HepG2 (cell line): ENCODE results near the gene HEATR1. TPM values are rescaled to one million over a fixed set of nuclear protein-coding genes. Genes with fewer than 3 reads are reported as not detected.

Experiments used
- AGO1 ChIP-seq: fragments of 200-400 bp; formaldehyde crosslinking; IDR thresholded peaks from 2 replicates; pipeline ENCODE4 v1.6.1; 2017; ENCODE audit warnings: mild to moderate bottlenecking, low read depth, low read length, moderate library complexity; ENCODE audit not compliant: poor library complexity, severe bottlenecking
- ARHGAP35 ChIP-seq: sonication (generic); formaldehyde crosslinking; IDR thresholded peaks from 2 replicates; pipeline ENCODE4 v1.9.0; 2022; ENCODE audit warnings: mild to moderate bottlenecking, inconsistent platforms, moderate library complexity, missing genetic modification reagents, borderline replicate concordance
- ESRRA ChIP-seq: sonication (generic); formaldehyde crosslinking; IDR thresholded peaks from 2 replicates; pipeline ENCODE4 v1.5.1; 2020; ENCODE audit warnings: mild to moderate bottlenecking, low read depth, missing genetic modification reagents
- NFYC ChIP-seq: IDR thresholded peaks from 2 replicates; pipeline ENCODE4 v1.6.1; 2016; ENCODE audit warnings: missing genetic modification reagents, missing compliant biosample characterization
- RNF2 ChIP-seq: fragments of 450-650 bp; conservative IDR thresholded peaks from 2 replicates; pipeline ENCODE4 v1.6.1; 2016; ENCODE audit warnings: low read depth
- ZBTB7A ChIP-seq: sonication (generic); formaldehyde crosslinking; IDR thresholded peaks from 2 replicates; pipeline ENCODE4 v1.8.0; 2022; ENCODE audit warnings: mild to moderate bottlenecking, missing genetic modification reagents
- ZNF644 ChIP-seq: IDR thresholded peaks from 2 replicates; pipeline ENCODE4 v1.6.1; 2016; ENCODE audit warnings: low read depth
- polyA plus RNA-seq, 8 experiments: library from polyadenylated mRNA; depleted of rRNA in 3 of 8; stranded (reverse) in 7 of 8; unstranded in 1 of 8; fragments of >200 nt; fragmentation: Illumina TruSeq in 4 of 8; extraction: Trizol in 4 of 8; gene quantifications; 2 replicates each; pipeline versions ENCODE4 v1.2.1 to v1.2.3, GENCODE V29; 2011 to 2016; ENCODE audit warnings: low read depth in 4 of 8, missing spikeins in 1 of 8, mixed read lengths in 1 of 8; ENCODE audit not compliant: insufficient read depth in 1 of 8
- total RNA-seq, 5 experiments: library from RNA; depleted of rRNA; stranded (reverse); fragments of >200 nt; fragmentation: Illumina TruSeq; extraction: Trizol; gene quantifications; 2 replicates each; pipeline ENCODE4 v1.2.3, GENCODE V29; 2016; ENCODE audit warnings: low read depth in 1 of 5
- TF ChIP-seq, protein P1 (sequence below): IDR thresholded peaks from 2 replicates; pipeline ENCODE4 v1.6.1; 2016
- TF ChIP-seq, protein P2 (sequence below): sonication (generic); formaldehyde crosslinking; conservative IDR thresholded peaks from 2 replicates; pipeline ENCODE4 v1.5.0; 2020; ENCODE audit warnings: missing genetic modification reagents
- TF ChIP-seq, protein P3 (sequence below): sonication (generic); formaldehyde crosslinking; conservative IDR thresholded peaks from 2 replicates; pipeline ENCODE4 v1.4.0; 2020; ENCODE audit warnings: mild to moderate bottlenecking, missing genetic modification reagents, moderate library complexity
- TF ChIP-seq, protein P4 (sequence below): IDR thresholded peaks from 2 replicates; pipeline ENCODE4 v1.6.1; 2016; ENCODE audit warnings: low read depth, missing genetic modification reagents, missing compliant biosample characterization
- TF ChIP-seq, protein P5 (sequence below): sonication (generic); formaldehyde crosslinking; IDR thresholded peaks from 2 replicates; pipeline ENCODE4 v1.4.0; 2020; ENCODE audit warnings: mild to moderate bottlenecking, missing genetic modification reagents
- TF ChIP-seq, protein P6 (sequence below): IDR thresholded peaks from 2 replicates; pipeline ENCODE4 v1.6.1; 2018; ENCODE audit warnings: missing genetic modification reagents

Gene HEATR1
- total and polyA plus RNA-seq, 2 of the 13 experiments (the other 11 are each of a cell fraction or from before 2014, with no cell fraction given) = 10.2 to 45.8 TPM

DNA sequence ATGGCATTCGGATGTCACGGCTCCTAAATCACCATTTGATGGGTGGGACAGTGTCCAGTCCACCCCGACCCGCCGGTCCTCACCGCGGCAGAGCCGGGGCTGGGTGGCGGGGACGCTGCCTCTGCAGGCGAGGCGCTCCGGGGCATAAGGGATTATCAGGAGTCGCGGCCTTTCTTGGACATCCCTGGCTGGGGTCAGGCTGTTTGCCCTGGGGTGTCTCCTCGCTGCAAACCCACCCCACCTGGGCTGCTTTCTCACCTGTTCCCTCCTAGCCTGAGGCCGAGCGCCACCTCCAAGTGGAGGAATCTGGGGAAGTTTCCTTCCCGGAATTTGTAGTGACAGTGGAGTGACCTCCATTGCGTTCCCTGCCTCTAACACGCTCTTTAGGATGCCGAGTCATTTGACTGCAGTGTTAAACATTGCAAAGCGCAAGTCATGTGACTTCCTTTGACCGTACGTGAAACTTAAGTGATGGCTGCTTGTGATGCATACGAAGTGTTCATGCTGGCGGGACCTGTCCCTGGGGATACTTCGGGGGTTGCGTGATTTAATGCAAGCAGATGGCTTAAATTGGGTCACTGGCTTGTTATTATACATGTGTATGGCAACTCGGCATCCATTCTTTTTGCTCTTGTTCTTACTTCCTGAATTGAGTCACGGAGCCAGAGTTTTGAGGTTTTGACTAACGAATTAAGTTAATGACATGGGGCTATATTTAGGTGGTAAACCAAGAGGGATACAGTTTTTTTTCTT lies 80.0 kb downstream of the HEATR1 start (continued):
- TF ChIP-seq, protein P1, sequence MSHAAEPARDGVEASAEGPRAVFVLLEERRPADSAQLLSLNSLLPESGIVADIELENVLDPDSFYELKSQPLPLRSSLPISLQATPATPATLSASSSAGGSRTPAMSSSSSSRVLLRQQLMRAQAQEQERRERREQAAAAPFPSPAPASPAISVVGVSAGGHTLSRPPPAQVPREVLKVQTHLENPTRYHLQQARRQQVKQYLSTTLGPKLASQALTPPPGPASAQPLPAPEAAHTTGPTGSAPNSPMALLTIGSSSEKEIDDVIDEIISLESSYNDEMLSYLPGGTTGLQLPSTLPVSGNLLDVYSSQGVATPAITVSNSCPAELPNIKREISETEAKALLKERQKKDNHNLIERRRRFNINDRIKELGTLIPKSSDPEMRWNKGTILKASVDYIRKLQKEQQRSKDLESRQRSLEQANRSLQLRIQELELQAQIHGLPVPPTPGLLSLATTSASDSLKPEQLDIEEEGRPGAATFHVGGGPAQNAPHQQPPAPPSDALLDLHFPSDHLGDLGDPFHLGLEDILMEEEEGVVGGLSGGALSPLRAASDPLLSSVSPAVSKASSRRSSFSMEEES (CRISPR knock-in tag) = peak; percentile 95
- peak; percentile 21 for TF ChIP-seq AGO1
- TF ChIP-seq, protein P2, sequence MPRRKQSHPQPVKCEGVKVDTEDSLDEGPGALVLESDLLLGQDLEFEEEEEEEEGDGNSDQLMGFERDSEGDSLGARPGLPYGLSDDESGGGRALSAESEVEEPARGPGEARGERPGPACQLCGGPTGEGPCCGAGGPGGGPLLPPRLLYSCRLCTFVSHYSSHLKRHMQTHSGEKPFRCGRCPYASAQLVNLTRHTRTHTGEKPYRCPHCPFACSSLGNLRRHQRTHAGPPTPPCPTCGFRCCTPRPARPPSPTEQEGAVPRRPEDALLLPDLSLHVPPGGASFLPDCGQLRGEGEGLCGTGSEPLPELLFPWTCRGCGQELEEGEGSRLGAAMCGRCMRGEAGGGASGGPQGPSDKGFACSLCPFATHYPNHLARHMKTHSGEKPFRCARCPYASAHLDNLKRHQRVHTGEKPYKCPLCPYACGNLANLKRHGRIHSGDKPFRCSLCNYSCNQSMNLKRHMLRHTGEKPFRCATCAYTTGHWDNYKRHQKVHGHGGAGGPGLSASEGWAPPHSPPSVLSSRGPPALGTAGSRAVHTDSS = no peak
- no peak for TF ChIP-seq ARHGAP35 (CRISPR knock-in tag)
- TF ChIP-seq, protein P3, sequence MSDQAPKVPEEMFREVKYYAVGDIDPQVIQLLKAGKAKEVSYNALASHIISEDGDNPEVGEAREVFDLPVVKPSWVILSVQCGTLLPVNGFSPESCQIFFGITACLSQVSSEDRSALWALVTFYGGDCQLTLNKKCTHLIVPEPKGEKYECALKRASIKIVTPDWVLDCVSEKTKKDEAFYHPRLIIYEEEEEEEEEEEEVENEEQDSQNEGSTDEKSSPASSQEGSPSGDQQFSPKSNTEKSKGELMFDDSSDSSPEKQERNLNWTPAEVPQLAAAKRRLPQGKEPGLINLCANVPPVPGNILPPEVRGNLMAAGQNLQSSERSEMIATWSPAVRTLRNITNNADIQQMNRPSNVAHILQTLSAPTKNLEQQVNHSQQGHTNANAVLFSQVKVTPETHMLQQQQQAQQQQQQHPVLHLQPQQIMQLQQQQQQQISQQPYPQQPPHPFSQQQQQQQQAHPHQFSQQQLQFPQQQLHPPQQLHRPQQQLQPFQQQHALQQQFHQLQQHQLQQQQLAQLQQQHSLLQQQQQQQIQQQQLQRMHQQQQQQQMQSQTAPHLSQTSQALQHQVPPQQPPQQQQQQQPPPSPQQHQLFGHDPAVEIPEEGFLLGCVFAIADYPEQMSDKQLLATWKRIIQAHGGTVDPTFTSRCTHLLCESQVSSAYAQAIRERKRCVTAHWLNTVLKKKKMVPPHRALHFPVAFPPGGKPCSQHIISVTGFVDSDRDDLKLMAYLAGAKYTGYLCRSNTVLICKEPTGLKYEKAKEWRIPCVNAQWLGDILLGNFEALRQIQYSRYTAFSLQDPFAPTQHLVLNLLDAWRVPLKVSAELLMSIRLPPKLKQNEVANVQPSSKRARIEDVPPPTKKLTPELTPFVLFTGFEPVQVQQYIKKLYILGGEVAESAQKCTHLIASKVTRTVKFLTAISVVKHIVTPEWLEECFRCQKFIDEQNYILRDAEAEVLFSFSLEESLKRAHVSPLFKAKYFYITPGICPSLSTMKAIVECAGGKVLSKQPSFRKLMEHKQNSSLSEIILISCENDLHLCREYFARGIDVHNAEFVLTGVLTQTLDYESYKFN (CRISPR knock-in tag) = no peak
- no peak for TF ChIP-seq ZNF644 (CRISPR knock-in tag)
- TF ChIP-seq, protein P4, sequence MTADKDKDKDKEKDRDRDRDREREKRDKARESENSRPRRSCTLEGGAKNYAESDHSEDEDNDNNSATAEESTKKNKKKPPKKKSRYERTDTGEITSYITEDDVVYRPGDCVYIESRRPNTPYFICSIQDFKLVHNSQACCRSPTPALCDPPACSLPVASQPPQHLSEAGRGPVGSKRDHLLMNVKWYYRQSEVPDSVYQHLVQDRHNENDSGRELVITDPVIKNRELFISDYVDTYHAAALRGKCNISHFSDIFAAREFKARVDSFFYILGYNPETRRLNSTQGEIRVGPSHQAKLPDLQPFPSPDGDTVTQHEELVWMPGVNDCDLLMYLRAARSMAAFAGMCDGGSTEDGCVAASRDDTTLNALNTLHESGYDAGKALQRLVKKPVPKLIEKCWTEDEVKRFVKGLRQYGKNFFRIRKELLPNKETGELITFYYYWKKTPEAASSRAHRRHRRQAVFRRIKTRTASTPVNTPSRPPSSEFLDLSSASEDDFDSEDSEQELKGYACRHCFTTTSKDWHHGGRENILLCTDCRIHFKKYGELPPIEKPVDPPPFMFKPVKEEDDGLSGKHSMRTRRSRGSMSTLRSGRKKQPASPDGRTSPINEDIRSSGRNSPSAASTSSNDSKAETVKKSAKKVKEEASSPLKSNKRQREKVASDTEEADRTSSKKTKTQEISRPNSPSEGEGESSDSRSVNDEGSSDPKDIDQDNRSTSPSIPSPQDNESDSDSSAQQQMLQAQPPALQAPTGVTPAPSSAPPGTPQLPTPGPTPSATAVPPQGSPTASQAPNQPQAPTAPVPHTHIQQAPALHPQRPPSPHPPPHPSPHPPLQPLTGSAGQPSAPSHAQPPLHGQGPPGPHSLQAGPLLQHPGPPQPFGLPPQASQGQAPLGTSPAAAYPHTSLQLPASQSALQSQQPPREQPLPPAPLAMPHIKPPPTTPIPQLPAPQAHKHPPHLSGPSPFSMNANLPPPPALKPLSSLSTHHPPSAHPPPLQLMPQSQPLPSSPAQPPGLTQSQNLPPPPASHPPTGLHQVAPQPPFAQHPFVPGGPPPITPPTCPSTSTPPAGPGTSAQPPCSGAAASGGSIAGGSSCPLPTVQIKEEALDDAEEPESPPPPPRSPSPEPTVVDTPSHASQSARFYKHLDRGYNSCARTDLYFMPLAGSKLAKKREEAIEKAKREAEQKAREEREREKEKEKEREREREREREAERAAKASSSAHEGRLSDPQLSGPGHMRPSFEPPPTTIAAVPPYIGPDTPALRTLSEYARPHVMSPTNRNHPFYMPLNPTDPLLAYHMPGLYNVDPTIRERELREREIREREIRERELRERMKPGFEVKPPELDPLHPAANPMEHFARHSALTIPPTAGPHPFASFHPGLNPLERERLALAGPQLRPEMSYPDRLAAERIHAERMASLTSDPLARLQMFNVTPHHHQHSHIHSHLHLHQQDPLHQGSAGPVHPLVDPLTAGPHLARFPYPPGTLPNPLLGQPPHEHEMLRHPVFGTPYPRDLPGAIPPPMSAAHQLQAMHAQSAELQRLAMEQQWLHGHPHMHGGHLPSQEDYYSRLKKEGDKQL (CRISPR knock-in tag) = no peak
- TF ChIP-seq, protein P5, sequence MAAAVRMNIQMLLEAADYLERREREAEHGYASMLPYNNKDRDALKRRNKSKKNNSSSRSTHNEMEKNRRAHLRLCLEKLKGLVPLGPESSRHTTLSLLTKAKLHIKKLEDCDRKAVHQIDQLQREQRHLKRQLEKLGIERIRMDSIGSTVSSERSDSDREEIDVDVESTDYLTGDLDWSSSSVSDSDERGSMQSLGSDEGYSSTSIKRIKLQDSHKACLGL = no peak; the same call in 1 of the 2 replicates
- no peak for TF ChIP-seq RNF2
- TF ChIP-seq ZBTB7A = no peak
- no peak for TF ChIP-seq ESRRA (CRISPR knock-in tag)
- TF ChIP-seq, protein P6, sequence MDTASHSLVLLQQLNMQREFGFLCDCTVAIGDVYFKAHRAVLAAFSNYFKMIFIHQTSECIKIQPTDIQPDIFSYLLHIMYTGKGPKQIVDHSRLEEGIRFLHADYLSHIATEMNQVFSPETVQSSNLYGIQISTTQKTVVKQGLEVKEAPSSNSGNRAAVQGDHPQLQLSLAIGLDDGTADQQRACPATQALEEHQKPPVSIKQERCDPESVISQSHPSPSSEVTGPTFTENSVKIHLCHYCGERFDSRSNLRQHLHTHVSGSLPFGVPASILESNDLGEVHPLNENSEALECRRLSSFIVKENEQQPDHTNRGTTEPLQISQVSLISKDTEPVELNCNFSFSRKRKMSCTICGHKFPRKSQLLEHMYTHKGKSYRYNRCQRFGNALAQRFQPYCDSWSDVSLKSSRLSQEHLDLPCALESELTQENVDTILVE (CRISPR knock-in tag) = no peak
- no peak; the same call in 1 of the 2 replicates for TF ChIP-seq NFYC (CRISPR knock-in tag)
